ENCODE data around the gene ETV6.

The ETV6 gene

GRCh38 chr12:11657511-11657910 is 8.0 kb downstream of the ETV6 start:
- no peak overlapping the region for H3K4me3 ChIP-seq (replicated peaks; ENCODE audit: low read depth, low read length)
- DNase-seq (ENCODE audit: low read depth): no peak

GRCh38 chr12:11658791-11659190 is 9.3 kb downstream of the ETV6 start:
- H3K4me3 ChIP-seq (replicated peaks; ENCODE audit: low read depth, low read length): no peak overlapping the region
- DNase-seq (ENCODE audit: low read depth): peak; percentile 45
- no peak for TF ChIP-seq CTCF (IDR thresholded peaks at IDR 0.05; ENCODE audit: low read length, missing control alignments)

More at GRCh38 chr12:11657511-11657910, 8.0 kb downstream of the ETV6 start:
- TF ChIP-seq CTCF (IDR thresholded peaks at IDR 0.05; ENCODE audit: low read length, missing control alignments): no peak

GRCh38 chr12:11660624-11661023 is 11.2 kb downstream of the ETV6 start:
- H3K4me3 ChIP-seq (replicated peaks; ENCODE audit: low read depth, low read length): no peak overlapping the region
- DNase-seq (ENCODE audit: low read depth): no peak
- TF ChIP-seq CTCF (IDR thresholded peaks at IDR 0.05; ENCODE audit: low read length, missing control alignments): no peak

- no peak for DNase-seq (ENCODE audit: low read depth)
- no peak overlapping the region for H3K4me3 ChIP-seq (replicated peaks; ENCODE audit: low read depth, low read length)
- TF ChIP-seq CTCF (IDR thresholded peaks at IDR 0.05; ENCODE audit: low read length, missing control alignments): no peak
Measured at GRCh38 chr12:11661491-11662089, 12.1 kb downstream of the ETV6 start.

GRCh38 chr12:11662369-11662768 is 12.9 kb downstream of the ETV6 start:
- DNase-seq (ENCODE audit: low read depth): no peak
- no peak for TF ChIP-seq CTCF (IDR thresholded peaks at IDR 0.05; ENCODE audit: low read length, missing control alignments)
- no peak overlapping the region for H3K4me3 ChIP-seq (replicated peaks; ENCODE audit: low read depth, low read length)

- TF ChIP-seq CTCF (IDR thresholded peaks at IDR 0.05; ENCODE audit: low read length, missing control alignments): no peak
- H3K4me3 ChIP-seq (replicated peaks; ENCODE audit: low read depth, low read length): no peak overlapping the region
- no peak for DNase-seq (ENCODE audit: low read depth)
Measured at GRCh38 chr12:11663130-11663529, 13.7 kb downstream of the ETV6 start.

- no peak for DNase-seq (ENCODE audit: low read depth)
- no peak overlapping the region for H3K4me3 ChIP-seq (replicated peaks; ENCODE audit: low read depth, low read length)
- TF ChIP-seq CTCF (IDR thresholded peaks at IDR 0.05; ENCODE audit: low read length, missing control alignments): no peak
Measured at GRCh38 chr12:11664101-11664500, 14.6 kb downstream of the ETV6 start.
